Fibroblast of lung (primary cell): ENCODE results near the gene TOPBP1. TPM values are rescaled to one million over a fixed set of nuclear protein-coding genes. Genes with fewer than 3 reads are reported as not detected.

Experiments
- DNase-seq, 2 donors: peaks; one replicate each; pipeline versions ENCODE4 v3.0.0 to v3.0.0-alpha.2; 2010; ENCODE audit warnings: low read depth in 2 of 2
- H2AFZ ChIP-seq: 2 replicates; pipeline ENCODE4 v1.5.1; 2012; ENCODE audit warnings: low read length, control low read depth, inconsistent platforms
- H3K27ac ChIP-seq: 2 replicates; pipeline ENCODE4 v1.5.1; 2011; ENCODE audit warnings: low read length, control low read depth; ENCODE audit not compliant: insufficient read depth
- H3K27me3 ChIP-seq: 2 replicates; pipeline ENCODE4 v1.5.1; 2011; ENCODE audit warnings: mild to moderate bottlenecking, low read length; ENCODE audit not compliant: control insufficient read depth, insufficient read depth
- H3K36me3 ChIP-seq: 2 replicates; pipeline ENCODE4 v1.5.1; 2011; ENCODE audit warnings: low read length; ENCODE audit not compliant: control insufficient read depth, insufficient read depth
- H3K4me1 ChIP-seq: 2 replicates; pipeline ENCODE4 v1.5.1; 2011; ENCODE audit warnings: low read length; ENCODE audit not compliant: control insufficient read depth, insufficient read depth; ENCODE audit errors: extremely low read depth
- H3K4me2 ChIP-seq: 2 replicates; pipeline ENCODE4 v1.5.1; 2011; ENCODE audit warnings: low read length, control low read depth; ENCODE audit not compliant: insufficient read depth; ENCODE audit errors: extremely low read depth
- H3K4me3 ChIP-seq, 4 experiments: fragments of 200-600 bp in 1 of 4; sonication (generic) in 1 of 4; replicated peaks in 1 of 4; 2 replicates each; pipeline ENCODE4 v1.5.1; 2011 to 2016; ENCODE audit warnings: low read length in 4 of 4, low read depth in 3 of 4, mild to moderate bottlenecking in 3 of 4, control low read depth in 2 of 4, inconsistent platforms in 1 of 4, mixed read lengths in 1 of 4; ENCODE audit not compliant: insufficient read depth in 1 of 4; ENCODE audit errors: control extremely low read depth in 1 of 4
- H3K79me2 ChIP-seq: 2 replicates; pipeline ENCODE4 v1.5.1; 2012; ENCODE audit warnings: mild to moderate bottlenecking, low read length, inconsistent platforms; ENCODE audit not compliant: control insufficient read depth, insufficient read depth
- H3K9ac ChIP-seq: 2 replicates; pipeline ENCODE4 v1.5.1; 2011; ENCODE audit warnings: mild to moderate bottlenecking, low read length, control low read depth; ENCODE audit not compliant: insufficient read depth
- H3K9me3 ChIP-seq: 2 replicates; pipeline ENCODE4 v1.5.1; 2012; ENCODE audit warnings: low read depth, low read length; ENCODE audit not compliant: control insufficient read depth, insufficient read depth
- H4K20me1 ChIP-seq: 2 replicates; pipeline ENCODE4 v1.5.1; 2011; ENCODE audit warnings: low read length; ENCODE audit not compliant: control insufficient read depth, insufficient read depth; ENCODE audit errors: extremely low read depth
- CTCF ChIP-seq, 2 donors: IDR thresholded peaks in 1 of 2; conservative IDR thresholded peaks in 1 of 2; 1 replicate in 1 of 2; 2 replicates in 1 of 2; pipeline ENCODE4 v1.5.1; 2011 to 2012; ENCODE audit warnings: low read length in 2 of 2, control low read depth in 1 of 2, inconsistent platforms in 1 of 2, low read depth in 1 of 2, mild to moderate bottlenecking in 1 of 2
- EZH2 ChIP-seq: IDR thresholded peaks from 2 replicates; pipeline ENCODE4 v1.5.1; 2012; ENCODE audit warnings: low read length, control low read depth, mild to moderate bottlenecking; ENCODE audit errors: missing control alignments
- polyA plus RNA-seq, 2 donors: library from polyadenylated mRNA; depleted of rRNA in 1 of 2; stranded (reverse) in 1 of 2; unstranded in 1 of 2; fragments of >200 nt; gene quantifications; 2 replicates each; pipeline ENCODE4 v1.2.1, GENCODE V29; 2011 to 2012; ENCODE audit warnings: missing spikeins in 1 of 2
- total RNA-seq: library from RNA; depleted of rRNA; stranded (reverse); fragments of >200 nt; gene quantifications from 2 replicates; pipeline ENCODE4 v1.2.1, GENCODE V29; 2014

TOPBP1 gene
- total and polyA plus RNA-seq, 2 donors (not counting 1 experiment from before 2014, with no cell fraction given) = 15.2 to 20.8 TPM

- H3K9ac ChIP-seq = peak within 1 kb of the TSS; percentile 93
- peaks cover 43% of the 10 kb centered on the region for H3K79me2 ChIP-seq
- peaks cover 4% of the 10 kb centered on the region for H4K20me1 ChIP-seq
- no peaks in the 10 kb centered on the region for H3K9me3 ChIP-seq
- H3K4me1 ChIP-seq = peaks cover 32% of the 10 kb centered on the region
- peak within 1 kb of the TSS; percentile 83 for H2AFZ ChIP-seq
- H3K27me3 ChIP-seq = no peaks in the 10 kb centered on the region
- TF ChIP-seq CTCF (conservative IDR thresholded peaks at IDR 0.05 in 1 of 2, IDR thresholded peaks at IDR 0.05 in 1 of 2; ENCODE audit: low read depth in 1 of 2, low read length in 2 of 2) (no peak), EZH2 (no peak)
- no peak for DNase-seq
- H3K4me3 ChIP-seq = peak within 1 kb of the TSS; percentile 76 to 90 (median 84)
- peaks cover 2% of the 10 kb centered on the region for H3K36me3 ChIP-seq
- peak within 1 kb of the TSS; percentile 95 for H3K27ac ChIP-seq
- peak within 1 kb of the TSS; percentile 91 for H3K4me2 ChIP-seq
These were observed 88.0 kb downstream of the TOPBP1 start, which contains the start of gene CDV3 for GRCh38 chr3:133573629-133574194. Gene CDV3 (plus strand): TSS chr3:133573686. CDS start chr3:133574045, 359 bp downstream.

GRCh38 chr3:133573054-133573628 is 88.6 kb downstream of the TOPBP1 start:
- Histone ChIP-seq H3K79me2 (peaks cover 37% of the 10 kb centered on the region), H3K27me3 (no peaks in the 10 kb centered on the region), H3K9ac (peak overlapping the region; percentile 93), H3K36me3 (peaks cover 2% of the 10 kb centered on the region), H3K27ac (peak overlapping the region; percentile 87), H3K9me3 (no peaks in the 10 kb centered on the region), H4K20me1 (peaks cover 3% of the 10 kb centered on the region), H3K4me2 (peak overlapping the region; percentile 21), H2AFZ (peak overlapping the region; percentile 83), H3K4me1 (peaks cover 37% of the 10 kb centered on the region), H3K4me3 (peak overlapping the region in 3 of 4 experiments; percentile 35 to 90 (median 76))
- no peak for TF ChIP-seq EZH2
- TF ChIP-seq CTCF (conservative IDR thresholded peaks at IDR 0.05 in 1 of 2, IDR thresholded peaks at IDR 0.05 in 1 of 2; ENCODE audit: low read depth in 1 of 2, low read length in 2 of 2) = peak in 1 of 2 donors; percentile 24
- peak; percentile 100 for DNase-seq

GRCh38 chr3:133572158-133573053 is 89.3 kb downstream of the TOPBP1 start:
- Histone ChIP-seq H3K9ac (no peak overlapping the region), H2AFZ (peak overlapping the region; percentile 83), H3K4me2 (peak overlapping the region; percentile 21), H3K27ac (peak overlapping the region; percentile 87), H3K36me3 (no peaks in the 10 kb centered on the region), H3K27me3 (no peaks in the 10 kb centered on the region), H3K79me2 (peaks cover 30% of the 10 kb centered on the region), H3K4me1 (peaks cover 35% of the 10 kb centered on the region), H3K4me3 (peak overlapping the region in 3 of 4 experiments; percentile 10 to 35 (median 34)), H4K20me1 (peaks cover 3% of the 10 kb centered on the region), H3K9me3 (no peaks in the 10 kb centered on the region)
- TF ChIP-seq CTCF (conservative IDR thresholded peaks at IDR 0.05 in 1 of 2, IDR thresholded peaks at IDR 0.05 in 1 of 2; ENCODE audit: low read depth in 1 of 2, low read length in 2 of 2) (no peak), EZH2 (no peak)
- peak in 1 of 2 donors; percentile 41 for DNase-seq
